Stimulated activated effector memory CD8-positive, alpha-beta T cell treated with anti-CD3 and anti-CD28 coated beads, Interleukin-12 subunit alpha, Interleukin-12 subunit beta, amount 100 ng/mL, for 72 hours (primary cell): Measurements from ENCODE around the gene PXT1.

Experiments
- ATAC-seq: fragments of 150-1000 bp; cut with Tn5 transposase; 2 replicates; pipeline ENCODE4 v1.10.0; 2021
- DNase-seq, 2 donors: peaks; one replicate each; pipeline ENCODE4 v3.0.0; 2021 to 2022; ENCODE audit warnings: low spot score in 2 of 2
- H3K27ac Mint-ChIP-seq: one replicate; pipeline ENCODE4 v1.8.0; 2022; ENCODE audit warnings: mild to moderate bottlenecking, mixed read lengths
- H3K36me3 Mint-ChIP-seq: one replicate; pipeline ENCODE4 v1.8.0; 2022; ENCODE audit warnings: mild to moderate bottlenecking, mixed read lengths
- H3K4me1 Mint-ChIP-seq: one replicate; pipeline ENCODE4 v1.8.0; 2022; ENCODE audit warnings: mixed read lengths
- H3K4me3 Mint-ChIP-seq: one replicate; pipeline ENCODE4 v1.8.0; 2022; ENCODE audit warnings: mild to moderate bottlenecking, mixed read lengths
- H3K9me3 Mint-ChIP-seq: one replicate; pipeline ENCODE4 v1.8.0; 2022; ENCODE audit warnings: mixed read lengths

The PXT1 gene

DNA sequence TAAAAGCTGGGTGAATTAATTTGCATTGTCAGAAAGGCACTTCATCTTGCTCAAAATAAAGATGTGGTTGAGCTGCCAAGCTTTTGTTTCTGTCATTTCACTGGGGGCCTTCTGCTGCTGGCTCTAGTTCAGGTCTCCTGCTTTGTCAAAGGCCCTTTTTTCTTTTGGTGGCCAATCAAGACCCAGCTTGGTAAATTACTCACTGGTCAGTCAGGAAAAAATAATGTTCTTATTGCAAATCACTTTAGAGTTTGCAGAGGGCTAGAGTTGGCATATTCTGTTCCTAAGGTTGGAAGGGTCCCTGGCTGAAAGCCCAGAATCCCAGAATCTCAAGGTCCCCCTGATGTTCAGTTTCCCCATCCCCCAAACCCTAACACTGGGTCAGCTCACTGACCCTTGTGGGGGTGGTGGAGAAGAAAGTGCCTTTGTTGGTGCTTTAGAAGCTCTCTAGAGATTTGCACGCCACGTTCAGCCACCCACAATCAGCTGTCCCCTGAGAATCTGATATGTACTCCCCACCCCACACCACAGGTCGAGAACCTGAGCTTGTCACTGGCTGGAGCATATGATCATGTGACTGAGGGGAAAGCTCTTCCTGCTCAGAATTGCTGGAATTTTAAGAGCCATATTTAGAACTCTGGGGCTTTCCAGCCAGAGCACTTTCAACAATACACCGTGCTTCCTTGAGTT is 84.3 kb downstream of the PXT1 start:
- Mint-ChIP-seq H3K27ac (no peak overlapping the region), H3K4me3 (no peak overlapping the region), H3K4me1 (peaks cover 45% of the 10 kb centered on the region), H3K36me3 (no peaks in the 10 kb centered on the region), H3K9me3 (peaks cover 2% of the 10 kb centered on the region)
- ATAC-seq (no peak), DNase-seq (no peak)

DNA sequence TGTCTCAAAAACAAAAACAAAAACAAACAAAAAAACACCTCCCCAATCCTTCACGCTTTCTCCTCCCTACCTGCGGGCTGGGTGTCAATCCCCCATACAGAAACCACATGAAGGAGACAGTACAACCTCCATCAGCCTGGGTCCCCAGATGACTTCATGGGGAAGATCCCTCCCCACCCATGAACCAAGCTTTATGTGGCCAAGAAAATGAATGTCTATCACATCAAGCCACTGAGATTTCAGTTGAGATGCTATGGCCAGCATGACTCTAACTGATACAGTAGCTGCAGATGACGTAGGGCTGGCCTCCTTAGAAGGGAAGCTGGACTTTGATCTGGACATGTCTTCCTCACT is 84.8 kb downstream of the PXT1 start:
- Mint-ChIP-seq H3K36me3 (no peaks in the 10 kb centered on the region), H3K4me3 (no peak overlapping the region), H3K27ac (no peak overlapping the region), H3K4me1 (peaks cover 45% of the 10 kb centered on the region), H3K9me3 (peaks cover 2% of the 10 kb centered on the region)
- peak; percentile 72 for ATAC-seq
- no peak for DNase-seq

DNA sequence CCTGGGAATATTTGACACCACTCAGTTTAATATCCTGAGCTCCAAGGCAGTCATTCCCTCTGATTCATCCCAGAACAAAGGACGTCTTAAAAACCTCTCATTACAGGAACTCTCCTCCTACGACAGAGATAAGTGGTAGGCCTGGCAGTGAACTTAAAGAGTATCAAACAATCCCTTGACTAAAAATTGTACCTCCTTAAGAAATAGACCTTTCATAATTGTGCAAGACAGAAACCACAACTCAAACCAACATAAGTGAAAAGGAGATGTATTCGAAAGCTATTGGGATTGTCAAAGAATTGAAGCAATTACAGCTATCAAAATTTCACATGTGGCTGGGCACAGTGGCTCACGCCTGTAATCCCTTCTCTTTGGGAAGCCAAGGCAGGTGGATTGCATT is 86.8 kb downstream of the PXT1 start:
- Mint-ChIP-seq H3K9me3 (peaks cover 2% of the 10 kb centered on the region), H3K4me3 (no peak overlapping the region), H3K36me3 (no peaks in the 10 kb centered on the region), H3K4me1 (peaks cover 42% of the 10 kb centered on the region), H3K27ac (peak overlapping the region; percentile 26)
- ATAC-seq (peak; percentile 81), DNase-seq (no peak)

DNA sequence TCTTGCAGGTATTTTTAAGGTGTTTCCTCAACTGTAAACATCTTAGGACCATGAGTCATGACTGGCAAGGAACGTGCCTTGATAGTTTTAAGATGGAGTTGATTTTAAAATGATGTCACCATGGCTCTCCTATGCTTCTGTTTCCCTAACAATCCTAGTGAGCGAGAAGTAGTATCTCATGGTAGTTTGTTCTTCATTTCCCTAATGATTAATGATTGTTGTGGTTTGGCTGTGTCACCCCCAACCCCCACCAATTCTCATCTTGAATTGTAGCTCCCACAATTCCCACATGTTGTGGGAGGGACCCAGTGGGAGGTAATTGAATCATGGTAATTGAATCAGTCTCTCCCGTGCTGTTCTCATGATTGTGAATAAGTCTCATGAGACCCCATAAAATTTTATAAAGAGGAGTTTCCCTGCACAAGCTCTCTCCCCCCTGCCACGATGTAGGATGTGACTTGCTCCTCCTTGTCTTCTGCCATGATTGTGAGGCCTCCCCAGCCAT is 89.2 kb downstream of the PXT1 start:
- DNase-seq = no peak
- peaks cover 2% of the 10 kb centered on the region for H3K9me3 Mint-ChIP-seq
- H3K4me3 Mint-ChIP-seq = no peak overlapping the region

GRCh38 chr6:36352477-36353157 is 90.0 kb downstream of the PXT1 start:
- DNase-seq = no peak
- no peak overlapping the region for H3K4me3 Mint-ChIP-seq
- H3K27ac Mint-ChIP-seq = no peak overlapping the region
- no peak for ATAC-seq
- peaks cover 24% of the 10 kb centered on the region for H3K4me1 Mint-ChIP-seq
- H3K9me3 Mint-ChIP-seq = peaks cover 2% of the 10 kb centered on the region
- H3K36me3 Mint-ChIP-seq = no peaks in the 10 kb centered on the region

More for the DNA sequence above, 89.2 kb downstream of the PXT1 start:
- no peak overlapping the region for H3K27ac Mint-ChIP-seq
- no peaks in the 10 kb centered on the region for H3K36me3 Mint-ChIP-seq
- no peak for ATAC-seq
- H3K4me1 Mint-ChIP-seq = peaks cover 31% of the 10 kb centered on the region

- no peak overlapping the region for H3K27ac Mint-ChIP-seq
- H3K4me1 Mint-ChIP-seq = peaks cover 15% of the 10 kb centered on the region
- no peaks in the 10 kb centered on the region for H3K36me3 Mint-ChIP-seq
- no peak for ATAC-seq
- no peak overlapping the region for H3K4me3 Mint-ChIP-seq
- DNase-seq = no peak
- peaks cover 2% of the 10 kb centered on the region for H3K9me3 Mint-ChIP-seq
Measured at GRCh38 chr6:36350681-36351571, 91.7 kb downstream of the PXT1 start.

GRCh38 chr6:36350082-36350481 is 92.6 kb downstream of the PXT1 start:
- no peak for DNase-seq
- Mint-ChIP-seq H3K36me3 (no peaks in the 10 kb centered on the region), H3K9me3 (peaks cover 2% of the 10 kb centered on the region), H3K4me3 (no peak overlapping the region), H3K27ac (no peak overlapping the region), H3K4me1 (peaks cover 6% of the 10 kb centered on the region)
- ATAC-seq = no peak

- no peak overlapping the region for H3K27ac Mint-ChIP-seq
- no peaks in the 10 kb centered on the region for H3K36me3 Mint-ChIP-seq
- no peak overlapping the region for H3K4me3 Mint-ChIP-seq
- no peak for ATAC-seq
- no peak for DNase-seq
- H3K9me3 Mint-ChIP-seq = peaks cover 2% of the 10 kb centered on the region
- peaks cover 6% of the 10 kb centered on the region for H3K4me1 Mint-ChIP-seq
Measured at GRCh38 chr6:36349240-36349639, 93.4 kb downstream of the PXT1 start.

DNA sequence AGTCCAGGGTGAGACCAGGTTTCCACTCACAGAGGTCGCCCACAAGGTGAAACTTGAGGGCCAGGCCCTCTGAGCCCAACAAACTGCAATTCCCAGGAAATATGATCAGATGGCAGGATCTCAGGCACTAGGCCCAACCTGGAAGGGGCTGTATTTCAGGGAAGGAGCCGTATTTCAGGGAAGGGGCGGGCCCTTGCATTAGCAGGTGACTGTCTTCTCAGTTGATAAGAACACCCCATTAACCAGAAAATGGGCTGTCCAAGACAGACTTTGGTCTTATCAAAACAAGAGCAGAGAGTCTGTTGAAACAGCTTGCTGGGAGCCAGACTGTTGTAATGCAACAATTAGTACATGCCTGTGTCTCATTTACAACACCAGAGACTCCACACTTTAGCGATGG is 95.0 kb downstream of the PXT1 start:
- no peaks in the 10 kb centered on the region for H3K36me3 Mint-ChIP-seq
- no peaks in the 10 kb centered on the region for H3K9me3 Mint-ChIP-seq
- ATAC-seq = no peak
- H3K4me1 Mint-ChIP-seq = no peaks in the 10 kb centered on the region
- H3K27ac Mint-ChIP-seq = no peak overlapping the region
- no peak for DNase-seq
- H3K4me3 Mint-ChIP-seq = no peak overlapping the region

- Mint-ChIP-seq H3K4me3 (no peak overlapping the region), H3K4me1 (no peaks in the 10 kb centered on the region), H3K9me3 (no peaks in the 10 kb centered on the region), H3K36me3 (no peaks in the 10 kb centered on the region), H3K27ac (no peak overlapping the region)
- ATAC-seq (no peak), DNase-seq (no peak)
Measured at GRCh38 chr6:36346486-36347273, 96.0 kb downstream of the PXT1 start.

DNA sequence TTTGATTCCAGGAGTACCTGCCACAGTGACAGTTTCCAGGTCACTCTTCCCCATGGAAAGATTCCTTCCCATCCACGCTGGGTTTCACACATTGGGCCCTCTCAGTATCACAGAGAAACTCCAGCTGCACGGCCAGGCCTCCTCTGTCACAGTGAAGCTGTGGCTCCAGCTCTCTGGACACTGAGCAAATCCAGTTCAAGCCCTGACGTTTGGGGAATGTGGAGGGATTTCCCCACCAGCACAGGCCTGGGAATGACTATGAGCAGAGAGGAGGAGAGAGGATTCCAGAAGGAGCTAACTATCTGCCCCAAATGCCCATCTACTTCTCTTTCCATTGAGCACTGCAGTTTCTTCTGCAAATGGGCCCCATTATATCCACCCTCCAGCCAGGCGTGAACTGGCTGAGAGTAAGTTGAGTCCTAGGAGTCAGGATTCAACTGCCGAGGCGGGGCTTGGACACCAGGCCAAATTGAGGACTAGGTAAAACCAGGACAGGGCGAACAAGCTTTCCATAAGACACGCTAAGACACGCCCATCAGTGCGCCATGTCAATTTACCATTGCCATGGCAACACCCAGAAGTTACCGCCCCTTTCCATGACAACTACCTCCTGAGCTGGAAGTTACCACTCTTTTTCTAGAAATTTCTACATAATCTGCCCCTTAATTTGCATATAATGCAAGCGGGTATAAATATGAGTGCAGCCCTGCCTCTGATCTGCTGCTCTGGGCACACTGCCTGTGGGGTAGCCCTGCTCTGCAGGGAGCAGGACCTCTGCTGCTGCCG is 96.8 kb downstream of the PXT1 start:
- Mint-ChIP-seq H3K4me1 (peaks cover 2% of the 10 kb centered on the region), H3K36me3 (no peaks in the 10 kb centered on the region), H3K27ac (no peak overlapping the region), H3K4me3 (no peak overlapping the region), H3K9me3 (no peaks in the 10 kb centered on the region)
- no peak for DNase-seq
- ATAC-seq = no peak

GRCh38 chr6:36343109-36343680 is 99.5 kb downstream of the PXT1 start:
- no peak overlapping the region for H3K27ac Mint-ChIP-seq
- DNase-seq (no peak), ATAC-seq (no peak)
- no peaks in the 10 kb centered on the region for H3K36me3 Mint-ChIP-seq
- no peaks in the 10 kb centered on the region for H3K9me3 Mint-ChIP-seq
- peaks cover 6% of the 10 kb centered on the region for H3K4me1 Mint-ChIP-seq
- H3K4me3 Mint-ChIP-seq = no peak overlapping the region

- Mint-ChIP-seq H3K4me1 (peaks cover 13% of the 10 kb centered on the region), H3K36me3 (no peaks in the 10 kb centered on the region), H3K9me3 (no peaks in the 10 kb centered on the region), H3K4me3 (peak overlapping the region; percentile 60), H3K27ac (no peak overlapping the region)
- DNase-seq = peak; percentile 72 to 84
- peak; percentile 77 for ATAC-seq
Measured at GRCh38 chr6:36340618-36341454, 101.8 kb downstream of the PXT1 start.
